Measurements from ENCODE around the gene FAM72C.
A peak's percentile ranks its signal among the peaks of the same experiment; 100 is the strongest.
"Not testable (repeated sequence)": the region's sequence is repeated elsewhere in the genome, so short reads cannot be mapped to it uniquely, and the experiment has no call there.

Gene FAM72C

GRCh38 chr1:143984721-143985473 lies 13.1 kb upstream of the FAM72C start:
- not testable (repeated sequence) for H3K9ac ChIP-seq (ENCODE audit: low read length in 5 of 5); H3K36me3 ChIP-seq (ENCODE audit: control insufficient read depth in 5 of 5, insufficient read depth in 5 of 5, low read length in 5 of 5); H3K4me3 ChIP-seq (ENCODE audit: low read depth in 1 of 5, low read length in 5 of 5); H3K4me1 ChIP-seq (ENCODE audit: control insufficient read depth in 5 of 5, insufficient read depth in 5 of 5, low read length in 5 of 5); H3K9me3 ChIP-seq (ENCODE audit: control insufficient read depth in 5 of 5, low read length in 5 of 5); H3K27me3 ChIP-seq (ENCODE audit: control insufficient read depth in 5 of 5, insufficient read depth in 4 of 5, low read length in 5 of 5); H3K27ac ChIP-seq (ENCODE audit: low read depth, low read length)

GRCh38 chr1:143974416-143974815 lies 2.6 kb upstream of the FAM72C start:
- peak overlapping the region in 3 of 5 donors; percentile 33 to 42 (median 42) for H3K4me3 ChIP-seq (ENCODE audit: low read depth in 1 of 5, low read length in 5 of 5)
- H3K9me3 ChIP-seq (ENCODE audit: control insufficient read depth in 5 of 5, low read length in 5 of 5), result not testable (repeated sequence)

GRCh38 chr1:143973876-143974414 lies 2.2 kb upstream of the FAM72C start:
- not testable (repeated sequence) for H3K9ac ChIP-seq (ENCODE audit: low read length in 5 of 5); H3K4me1 ChIP-seq (ENCODE audit: control insufficient read depth in 5 of 5, insufficient read depth in 5 of 5, low read length in 5 of 5); H3K27ac ChIP-seq (ENCODE audit: low read depth, low read length); H3K27me3 ChIP-seq (ENCODE audit: control insufficient read depth in 5 of 5, insufficient read depth in 4 of 5, low read length in 5 of 5); H3K9me3 ChIP-seq (ENCODE audit: control insufficient read depth in 5 of 5, low read length in 5 of 5); H3K36me3 ChIP-seq (ENCODE audit: control insufficient read depth in 5 of 5, insufficient read depth in 5 of 5, low read length in 5 of 5)
- peak overlapping the region in 3 of 5 donors; percentile 15 to 42 (median 31) for H3K4me3 ChIP-seq (ENCODE audit: low read depth in 1 of 5, low read length in 5 of 5)

More at GRCh38 chr1:143974416-143974815, 2.6 kb upstream of the FAM72C start:
- not testable (repeated sequence) for H3K4me1 ChIP-seq (ENCODE audit: control insufficient read depth in 5 of 5, insufficient read depth in 5 of 5, low read length in 5 of 5); H3K27me3 ChIP-seq (ENCODE audit: control insufficient read depth in 5 of 5, insufficient read depth in 4 of 5, low read length in 5 of 5); H3K9ac ChIP-seq (ENCODE audit: low read length in 5 of 5); H3K36me3 ChIP-seq (ENCODE audit: control insufficient read depth in 5 of 5, insufficient read depth in 5 of 5, low read length in 5 of 5); H3K27ac ChIP-seq (ENCODE audit: low read depth, low read length)

- not testable (repeated sequence) for H3K4me3 ChIP-seq (ENCODE audit: low read depth in 1 of 5, low read length in 5 of 5); H3K27me3 ChIP-seq (ENCODE audit: control insufficient read depth in 5 of 5, insufficient read depth in 4 of 5, low read length in 5 of 5); H3K27ac ChIP-seq (ENCODE audit: low read depth, low read length); H3K36me3 ChIP-seq (ENCODE audit: control insufficient read depth in 5 of 5, insufficient read depth in 5 of 5, low read length in 5 of 5); H3K9me3 ChIP-seq (ENCODE audit: control insufficient read depth in 5 of 5, low read length in 5 of 5); H3K9ac ChIP-seq (ENCODE audit: low read length in 5 of 5); H3K4me1 ChIP-seq (ENCODE audit: control insufficient read depth in 5 of 5, insufficient read depth in 5 of 5, low read length in 5 of 5)
Measured at GRCh38 chr1:143972753-143973326, 1.1 kb upstream of the FAM72C start.

GRCh38 chr1:143965860-143966259 lies 5.9 kb downstream of the FAM72C start:
- not testable (repeated sequence) for H3K4me1 ChIP-seq (ENCODE audit: control insufficient read depth in 5 of 5, insufficient read depth in 5 of 5, low read length in 5 of 5); H3K9me3 ChIP-seq (ENCODE audit: control insufficient read depth in 5 of 5, low read length in 5 of 5); H3K4me3 ChIP-seq (ENCODE audit: low read depth in 1 of 5, low read length in 5 of 5); H3K36me3 ChIP-seq (ENCODE audit: control insufficient read depth in 5 of 5, insufficient read depth in 5 of 5, low read length in 5 of 5); H3K27me3 ChIP-seq (ENCODE audit: control insufficient read depth in 5 of 5, insufficient read depth in 4 of 5, low read length in 5 of 5); H3K9ac ChIP-seq (ENCODE audit: low read length in 5 of 5); H3K27ac ChIP-seq (ENCODE audit: low read depth, low read length)

- not testable (repeated sequence) for H3K4me1 ChIP-seq (ENCODE audit: control insufficient read depth in 5 of 5, insufficient read depth in 5 of 5, low read length in 5 of 5); H3K36me3 ChIP-seq (ENCODE audit: control insufficient read depth in 5 of 5, insufficient read depth in 5 of 5, low read length in 5 of 5); H3K4me3 ChIP-seq (ENCODE audit: low read depth in 1 of 5, low read length in 5 of 5); H3K27ac ChIP-seq (ENCODE audit: low read depth, low read length); H3K9me3 ChIP-seq (ENCODE audit: control insufficient read depth in 5 of 5, low read length in 5 of 5); H3K27me3 ChIP-seq (ENCODE audit: control insufficient read depth in 5 of 5, insufficient read depth in 4 of 5, low read length in 5 of 5); H3K9ac ChIP-seq (ENCODE audit: low read length in 5 of 5)
Measured at GRCh38 chr1:143964294-143964693, 7.5 kb downstream of the FAM72C start.

- not testable (repeated sequence) for H3K27ac ChIP-seq (ENCODE audit: low read depth, low read length); H3K27me3 ChIP-seq (ENCODE audit: control insufficient read depth in 5 of 5, insufficient read depth in 4 of 5, low read length in 5 of 5); H3K9me3 ChIP-seq (ENCODE audit: control insufficient read depth in 5 of 5, low read length in 5 of 5)
Measured at GRCh38 chr1:143955930-143956329, 15.9 kb downstream of the FAM72C start.

GRCh38 chr1:143952913-143953312 lies 18.9 kb downstream of the FAM72C start:
- not testable (repeated sequence) for H3K27me3 ChIP-seq (ENCODE audit: control insufficient read depth in 5 of 5, insufficient read depth in 4 of 5, low read length in 5 of 5); H3K27ac ChIP-seq (ENCODE audit: low read depth, low read length); H3K36me3 ChIP-seq (ENCODE audit: control insufficient read depth in 5 of 5, insufficient read depth in 5 of 5, low read length in 5 of 5); H3K4me1 ChIP-seq (ENCODE audit: control insufficient read depth in 5 of 5, insufficient read depth in 5 of 5, low read length in 5 of 5); H3K9ac ChIP-seq (ENCODE audit: low read length in 5 of 5); H3K9me3 ChIP-seq (ENCODE audit: control insufficient read depth in 5 of 5, low read length in 5 of 5); H3K4me3 ChIP-seq (ENCODE audit: low read depth in 1 of 5, low read length in 5 of 5)

More at GRCh38 chr1:143955930-143956329, 15.9 kb downstream of the FAM72C start:
- not testable (repeated sequence) for H3K4me1 ChIP-seq (ENCODE audit: control insufficient read depth in 5 of 5, insufficient read depth in 5 of 5, low read length in 5 of 5); H3K4me3 ChIP-seq (ENCODE audit: low read depth in 1 of 5, low read length in 5 of 5); H3K9ac ChIP-seq (ENCODE audit: low read length in 5 of 5); H3K36me3 ChIP-seq (ENCODE audit: control insufficient read depth in 5 of 5, insufficient read depth in 5 of 5, low read length in 5 of 5)

- not testable (repeated sequence) for H3K27ac ChIP-seq (ENCODE audit: low read depth, low read length)
Measured at GRCh38 chr1:143951485-143952391, 20.0 kb downstream of the FAM72C start.

DNA sequence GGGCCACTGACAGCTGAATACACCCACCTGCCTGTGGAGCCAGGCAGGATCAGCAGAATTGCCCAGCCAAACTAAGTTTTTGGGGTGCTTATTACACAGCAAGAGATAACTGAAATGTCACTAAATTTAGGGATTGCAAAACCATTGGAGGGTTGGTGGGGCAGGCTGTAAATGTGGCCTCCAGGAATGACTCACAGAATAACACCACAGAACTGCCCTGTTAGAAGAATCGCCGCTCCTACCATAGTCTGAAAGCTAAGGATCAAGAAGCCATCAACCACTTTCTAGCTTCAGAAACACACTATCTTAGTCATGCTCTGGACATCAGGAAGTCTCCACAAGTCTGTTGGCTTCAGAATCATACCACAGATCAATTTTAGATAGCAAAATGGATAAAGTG lies 24.0 kb downstream of the FAM72C start:
- H3K4me1 ChIP-seq (ENCODE audit: control insufficient read depth in 5 of 5, insufficient read depth in 5 of 5, low read length in 5 of 5); H3K27ac ChIP-seq (ENCODE audit: low read depth, low read length); H3K9ac ChIP-seq (ENCODE audit: low read length in 5 of 5); H3K4me3 ChIP-seq (ENCODE audit: low read depth in 1 of 5, low read length in 5 of 5); H3K36me3 ChIP-seq (ENCODE audit: control insufficient read depth in 5 of 5, insufficient read depth in 5 of 5, low read length in 5 of 5); H3K27me3 ChIP-seq (ENCODE audit: control insufficient read depth in 5 of 5, insufficient read depth in 4 of 5, low read length in 5 of 5); H3K9me3 ChIP-seq (ENCODE audit: control insufficient read depth in 5 of 5, low read length in 5 of 5): not testable (repeated sequence)

More at GRCh38 chr1:143951485-143952391, 20.0 kb downstream of the FAM72C start:
- H3K27me3 ChIP-seq (ENCODE audit: control insufficient read depth in 5 of 5, insufficient read depth in 4 of 5, low read length in 5 of 5); H3K4me1 ChIP-seq (ENCODE audit: control insufficient read depth in 5 of 5, insufficient read depth in 5 of 5, low read length in 5 of 5); H3K4me3 ChIP-seq (ENCODE audit: low read depth in 1 of 5, low read length in 5 of 5); H3K9ac ChIP-seq (ENCODE audit: low read length in 5 of 5); H3K36me3 ChIP-seq (ENCODE audit: control insufficient read depth in 5 of 5, insufficient read depth in 5 of 5, low read length in 5 of 5); H3K9me3 ChIP-seq (ENCODE audit: control insufficient read depth in 5 of 5, low read length in 5 of 5): not testable (repeated sequence)
